ENCODE measurements around the gene SIT1.

DNA sequence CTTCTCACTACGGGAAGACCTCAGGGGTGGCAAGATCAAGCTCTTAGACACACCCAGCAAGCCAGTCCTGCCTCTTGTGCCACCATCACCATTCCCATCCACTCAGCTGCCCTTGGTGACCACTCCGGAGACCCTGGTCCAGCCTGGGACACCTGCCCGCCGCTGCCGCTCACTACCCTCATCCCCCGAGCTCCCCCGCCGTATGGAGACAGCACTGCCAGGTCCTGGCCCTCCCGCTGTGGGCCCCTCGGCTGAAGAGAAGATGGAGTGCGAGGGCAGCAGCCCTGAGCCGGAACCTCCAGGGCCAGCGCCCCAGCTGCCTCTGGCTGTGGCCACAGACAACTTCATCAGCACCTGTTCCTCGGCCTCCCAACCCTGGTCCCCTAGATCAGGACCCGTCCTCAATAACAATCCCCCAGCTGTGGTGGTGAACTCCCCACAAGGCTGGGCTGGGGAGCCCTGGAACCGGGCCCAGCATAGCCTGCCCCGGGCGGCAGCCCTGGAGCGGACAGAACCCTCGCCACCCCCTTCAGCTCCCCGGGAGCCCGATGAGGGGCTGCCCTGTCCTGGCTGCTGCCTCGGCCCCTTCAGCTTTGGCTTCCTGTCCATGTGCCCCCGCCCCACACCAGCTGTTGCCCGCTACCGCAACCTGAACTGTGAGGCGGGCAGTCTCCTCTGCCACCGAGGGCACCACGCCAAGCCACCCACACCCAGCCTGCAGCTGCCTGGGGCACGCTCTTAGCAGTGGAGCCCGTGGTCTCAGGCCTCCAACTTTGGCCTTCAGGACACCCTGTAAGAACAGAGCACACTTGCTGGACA, 41.5 kb downstream of the SIT1 start:
- TF ChIP-seq POLR2A (IDR thresholded peaks at IDR 0.05) (no peak), POLR2AphosphoS5 (IDR thresholded peaks at IDR 0.05) (no peak), EP300 (IDR thresholded peaks at IDR 0.05) (no peak)
- TF ChIP-seq, protein P1, sequence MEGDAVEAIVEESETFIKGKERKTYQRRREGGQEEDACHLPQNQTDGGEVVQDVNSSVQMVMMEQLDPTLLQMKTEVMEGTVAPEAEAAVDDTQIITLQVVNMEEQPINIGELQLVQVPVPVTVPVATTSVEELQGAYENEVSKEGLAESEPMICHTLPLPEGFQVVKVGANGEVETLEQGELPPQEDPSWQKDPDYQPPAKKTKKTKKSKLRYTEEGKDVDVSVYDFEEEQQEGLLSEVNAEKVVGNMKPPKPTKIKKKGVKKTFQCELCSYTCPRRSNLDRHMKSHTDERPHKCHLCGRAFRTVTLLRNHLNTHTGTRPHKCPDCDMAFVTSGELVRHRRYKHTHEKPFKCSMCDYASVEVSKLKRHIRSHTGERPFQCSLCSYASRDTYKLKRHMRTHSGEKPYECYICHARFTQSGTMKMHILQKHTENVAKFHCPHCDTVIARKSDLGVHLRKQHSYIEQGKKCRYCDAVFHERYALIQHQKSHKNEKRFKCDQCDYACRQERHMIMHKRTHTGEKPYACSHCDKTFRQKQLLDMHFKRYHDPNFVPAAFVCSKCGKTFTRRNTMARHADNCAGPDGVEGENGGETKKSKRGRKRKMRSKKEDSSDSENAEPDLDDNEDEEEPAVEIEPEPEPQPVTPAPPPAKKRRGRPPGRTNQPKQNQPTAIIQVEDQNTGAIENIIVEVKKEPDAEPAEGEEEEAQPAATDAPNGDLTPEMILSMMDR (IDR thresholded peaks at IDR 0.05), result no peak

Measured in sigmoid colon (tissue), 4 donors.